NCI-H1048 (cell line): ENCODE measurements around the gene GUK1.
A peak's percentile ranks its signal among the peaks of the same experiment; 100 is the strongest.

Source experiments
- DNase-seq: peaks from one replicate; lab custom pipeline; 2025; lab: John Stamatoyannopoulos, UW

The GUK1 gene

DNA sequence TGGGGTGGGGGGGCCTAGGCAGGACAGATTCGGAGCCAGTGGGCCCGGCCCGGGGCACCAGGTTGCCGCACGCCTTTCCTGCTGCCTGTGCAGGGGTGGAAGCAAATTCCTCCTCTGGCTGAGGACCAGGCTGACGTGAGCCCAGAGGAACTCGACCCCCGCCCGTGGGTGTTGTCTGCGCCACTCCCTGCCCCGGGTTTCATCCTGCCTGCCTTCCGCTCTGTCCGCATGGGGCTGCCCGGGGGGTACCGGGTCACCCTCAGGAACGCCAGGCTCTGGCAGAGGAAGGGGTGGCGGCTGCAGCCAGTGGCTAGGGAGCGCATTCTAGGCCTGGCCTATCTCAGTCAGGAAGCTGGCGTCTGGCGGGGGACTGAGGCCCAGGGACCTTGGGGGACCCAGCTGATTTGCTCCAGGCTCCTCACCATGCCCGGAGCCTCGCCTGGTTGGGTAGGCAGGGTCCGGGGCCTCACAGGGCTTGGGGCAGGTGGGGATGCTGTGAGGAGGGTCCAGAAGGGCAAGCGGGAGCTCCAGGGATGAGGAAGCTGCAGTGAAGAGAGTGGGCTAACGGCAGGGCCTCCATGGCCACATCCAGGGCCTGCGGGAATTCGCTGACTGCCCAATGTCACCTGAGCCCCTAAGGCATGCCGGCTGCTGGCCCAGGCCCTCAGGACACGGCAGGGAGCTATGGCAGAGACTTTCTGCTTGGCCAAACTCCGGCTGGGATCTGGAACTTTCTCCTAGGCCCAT is 23.1 kb downstream of the GUK1 start:
- no peak for DNase-seq

GRCh38 chr1:228163776-228164519 is 23.9 kb downstream of the GUK1 start:
- DNase-seq: no peak

DNA sequence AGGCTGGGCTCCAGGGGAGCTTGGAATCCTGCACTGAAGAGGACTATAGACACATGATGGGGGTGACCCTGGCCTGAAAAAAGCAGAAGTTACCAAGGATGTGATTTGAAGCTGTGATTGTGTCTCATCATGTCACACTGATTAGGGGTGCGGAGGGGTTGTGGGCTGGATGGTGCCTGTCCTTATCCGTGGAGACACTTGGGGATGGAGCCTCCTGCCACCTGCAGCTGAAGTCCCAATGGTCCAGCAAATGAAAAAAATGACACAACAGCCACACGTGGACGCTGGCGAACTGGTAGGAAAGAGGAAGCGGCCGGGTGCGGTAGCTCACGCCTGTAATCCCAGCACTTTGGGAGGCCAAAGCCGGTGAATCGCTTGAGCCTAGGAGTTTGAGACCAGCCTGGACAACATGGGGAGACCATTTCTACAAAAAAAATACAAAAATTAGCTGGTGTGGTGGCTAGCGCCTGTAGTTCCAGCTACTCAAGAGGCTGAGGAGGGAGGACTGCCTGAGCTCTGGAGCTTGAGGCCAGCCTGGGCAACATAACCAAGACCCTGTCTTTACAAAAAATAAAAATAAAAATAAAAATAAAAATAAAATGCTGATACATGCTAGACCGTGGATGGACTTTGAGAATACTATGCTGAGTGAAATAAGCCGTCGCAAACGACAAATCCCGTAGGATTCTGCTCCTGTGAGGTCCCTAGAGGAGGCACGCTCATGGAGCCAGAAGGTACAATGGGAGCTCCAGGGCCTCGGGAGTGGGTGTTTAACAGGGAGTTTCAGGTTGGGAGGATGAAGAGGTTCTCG is 24.7 kb downstream of the GUK1 start:
- no peak for DNase-seq

DNA sequence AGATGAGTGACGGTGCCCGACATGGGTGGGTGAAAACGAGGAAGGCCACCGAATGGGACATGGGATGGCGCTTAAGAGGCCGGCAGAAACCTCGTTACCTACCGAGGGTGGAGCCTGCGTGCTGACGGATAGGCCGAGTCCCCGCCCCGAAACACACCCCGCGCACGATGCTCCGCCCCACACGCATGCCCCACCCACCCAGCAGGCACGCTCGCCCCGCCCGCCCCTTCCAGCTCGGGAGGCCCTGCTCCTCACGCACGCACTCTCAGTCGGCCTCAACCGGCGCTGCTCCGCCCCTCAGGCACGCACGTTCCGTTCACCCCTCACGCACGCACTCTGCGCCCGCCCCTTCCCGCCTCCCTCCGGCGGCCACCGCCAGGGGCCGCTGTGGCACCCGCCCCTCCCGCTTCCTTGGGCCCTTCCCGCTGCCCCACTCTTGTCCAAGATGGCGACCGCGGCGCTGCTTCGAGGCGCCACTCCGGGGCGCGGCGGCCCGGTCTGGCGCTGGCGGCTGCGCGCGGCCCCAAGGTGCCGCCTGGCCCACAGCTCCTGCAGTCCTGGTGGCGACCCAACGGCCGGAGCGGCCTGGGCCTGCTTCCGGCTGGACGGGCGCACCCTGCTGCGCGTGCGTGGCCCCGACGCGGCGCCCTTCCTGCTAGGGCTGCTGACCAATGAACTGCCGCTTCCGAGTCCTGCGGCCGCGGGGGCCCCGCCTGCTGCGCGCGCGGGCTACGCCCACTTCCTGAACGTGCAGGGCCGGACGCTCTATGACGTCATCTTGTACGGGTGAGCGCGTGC is 25.5 kb downstream of the GUK1 start, which contains the start of gene IBA57:
IBA57 (plus strand) TSS at position 433 of the 798 bp plus-strand sequence; CDS start at position 446, 13 bp downstream.
- DNase-seq: peak; percentile 100

GRCh38 chr1:228166170-228166936 is 26.3 kb downstream of the GUK1 start:
- DNase-seq: no peak

DNA sequence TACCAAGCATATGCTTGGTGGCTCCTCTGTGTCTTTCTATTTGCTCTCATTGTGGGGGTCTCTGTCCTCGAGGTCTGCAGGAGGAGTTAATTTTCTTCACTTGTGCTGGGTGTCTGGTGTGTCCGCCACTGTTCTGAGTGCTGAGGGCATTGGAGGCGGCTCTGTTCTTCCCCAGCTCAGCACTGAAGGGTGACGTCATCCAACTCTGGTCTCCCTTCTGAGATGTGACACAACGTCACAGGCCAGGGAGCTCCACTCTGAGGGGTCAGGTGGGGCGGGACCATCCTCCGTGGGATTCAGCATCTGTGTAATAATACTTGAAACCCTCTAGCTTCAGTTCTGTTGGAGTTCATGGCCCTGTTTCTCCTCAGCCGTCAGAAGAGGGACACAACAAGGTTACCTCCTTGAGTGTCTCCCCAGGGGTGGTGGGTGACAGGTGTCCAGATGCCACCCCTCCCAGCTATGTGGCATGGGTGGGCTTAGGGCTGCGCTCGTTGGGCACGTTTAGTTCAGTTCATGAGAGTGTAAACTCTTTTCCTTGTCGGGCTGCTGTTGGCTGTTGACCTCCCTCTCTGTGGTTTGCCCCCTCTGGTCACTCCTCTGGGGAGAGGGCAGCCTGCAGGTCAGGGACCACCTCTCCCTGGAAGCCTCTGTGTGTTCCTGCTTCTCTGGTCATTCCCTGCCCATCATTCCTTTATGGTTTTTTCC is 28.6 kb downstream of the GUK1 start:
- no peak for DNase-seq

GRCh38 chr1:228169345-228169744 is 29.3 kb downstream of the GUK1 start:
- DNase-seq: no peak

GRCh38 chr1:228170666-228171065 is 30.6 kb downstream of the GUK1 start:
- DNase-seq: no peak

DNA sequence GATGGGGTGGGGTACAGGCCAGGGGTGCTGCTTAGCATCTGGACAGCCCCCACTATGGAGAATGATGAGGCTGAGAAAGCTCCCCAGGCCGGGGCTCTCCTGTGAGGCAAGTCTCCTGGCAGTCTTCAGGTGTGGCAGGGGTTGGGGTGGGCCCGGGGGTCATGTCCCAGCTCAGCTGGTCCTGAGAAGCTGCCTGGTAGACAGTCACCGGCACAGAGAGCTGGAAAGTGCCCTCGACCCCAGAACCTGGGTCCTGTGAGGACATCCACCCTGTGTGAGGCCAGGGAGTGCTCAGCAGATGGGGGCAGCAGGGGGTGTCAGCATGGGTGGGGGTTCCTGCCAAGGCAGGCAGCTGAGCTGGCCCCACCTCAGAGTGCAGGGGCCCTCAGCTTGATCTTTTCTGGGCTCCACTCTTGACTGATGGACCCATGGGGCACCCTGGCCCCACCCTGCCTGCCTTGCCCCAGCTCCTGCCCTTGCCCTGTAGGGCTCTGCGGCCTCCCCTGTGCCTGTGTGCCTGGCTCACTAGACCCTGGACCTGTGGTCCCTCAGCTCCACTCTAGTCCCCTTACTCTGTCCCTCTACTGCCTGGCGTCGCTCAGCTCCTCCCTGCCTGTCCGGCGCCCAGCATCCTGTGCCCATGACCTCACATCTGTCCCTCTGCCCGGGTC is 31.3 kb downstream of the GUK1 start:
- no peak for DNase-seq

DNA sequence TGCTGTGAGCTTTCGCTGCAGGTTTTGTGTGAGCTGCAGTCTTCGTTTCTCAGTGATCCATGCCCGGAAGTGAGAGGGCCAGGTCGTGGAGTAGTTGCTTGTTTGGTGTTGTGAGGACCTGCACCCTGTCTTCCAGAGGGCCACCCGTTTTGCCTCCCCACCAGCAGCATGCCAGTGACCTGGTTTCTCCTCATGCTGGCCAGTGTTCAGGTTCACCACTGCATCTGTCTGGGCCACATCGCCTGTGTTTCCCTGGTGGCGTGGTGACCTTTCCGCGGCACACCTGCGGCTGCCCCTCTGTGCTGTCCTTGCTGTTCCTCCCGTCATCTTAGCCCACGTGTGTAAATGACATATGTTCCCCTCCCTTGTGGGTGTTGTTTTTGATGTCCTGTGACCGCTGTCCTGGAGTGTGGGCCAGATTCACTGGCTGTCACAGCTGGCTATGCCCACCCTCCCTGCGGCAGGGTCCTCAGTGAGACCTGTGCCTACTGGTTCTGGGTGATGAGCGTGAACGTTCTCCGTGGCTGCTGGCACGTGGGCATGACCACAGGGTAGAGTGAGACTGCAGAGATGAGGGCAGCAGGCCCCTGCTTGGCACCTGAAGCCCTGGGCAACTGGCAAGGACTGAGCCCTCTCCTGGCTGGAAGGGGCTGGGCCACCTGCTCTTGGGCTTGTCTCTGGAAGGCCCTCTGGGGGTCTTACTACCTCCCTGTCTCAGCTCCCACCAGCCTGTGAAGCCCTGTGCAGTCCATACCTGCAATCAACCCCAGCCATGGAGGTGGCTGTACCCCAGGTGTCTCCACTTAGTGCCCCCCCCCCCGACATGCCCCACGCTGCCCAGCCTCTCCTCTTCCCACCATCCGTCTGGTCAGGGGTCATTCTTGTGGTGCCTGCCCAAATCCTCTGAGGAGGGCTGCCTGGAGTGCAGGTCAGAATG is 32.8 kb downstream of the GUK1 start:
- no peak for DNase-seq

DNA sequence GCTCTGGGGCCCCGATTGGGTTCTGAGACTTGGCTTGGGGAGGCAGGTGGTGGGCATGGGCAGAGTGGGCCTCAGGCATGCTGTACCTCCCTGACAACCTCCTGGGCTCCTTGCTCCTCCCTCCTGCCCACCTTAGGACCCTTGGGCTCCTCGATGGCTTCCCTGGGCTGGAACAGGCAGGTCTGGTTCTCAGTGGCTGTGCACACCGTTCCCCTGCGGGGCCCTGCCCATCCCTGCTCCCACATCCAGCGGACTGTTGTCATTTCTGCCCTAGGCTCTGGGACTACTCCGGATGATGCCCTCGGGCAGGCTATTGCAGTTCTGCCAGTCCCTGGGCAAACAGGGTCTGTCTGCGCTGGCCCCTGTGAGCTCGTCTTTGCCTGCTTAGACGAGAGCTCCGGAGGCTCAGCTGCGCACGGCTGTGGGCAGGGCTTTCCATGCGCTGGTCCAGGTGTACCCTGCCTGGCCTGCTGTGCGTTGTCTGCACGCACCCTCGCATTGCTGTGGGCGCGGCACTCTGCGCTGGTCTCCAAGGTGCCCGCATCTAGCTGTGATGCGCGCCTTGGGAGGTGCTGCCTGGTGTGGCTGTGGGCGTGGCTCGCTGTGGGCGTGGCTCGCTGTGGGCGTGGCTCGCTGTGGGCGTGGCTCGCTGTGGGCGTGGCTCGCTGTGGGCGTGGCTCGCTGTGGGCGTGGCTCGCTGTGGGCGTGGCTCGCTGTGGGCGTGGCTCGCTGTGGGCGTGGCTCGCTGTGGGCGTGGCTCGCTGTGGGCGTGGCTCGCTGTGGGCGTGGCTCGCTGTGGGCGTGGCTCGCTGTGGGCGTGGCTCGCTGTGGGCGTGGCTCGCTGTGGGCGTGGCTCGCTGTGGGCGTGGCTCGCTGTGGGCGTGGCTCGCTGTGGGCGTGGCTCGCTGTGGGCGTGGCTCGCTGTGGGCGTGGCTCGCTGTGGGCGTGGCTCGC is 33.7 kb downstream of the GUK1 start:
- DNase-seq: peak; percentile 60

DNA sequence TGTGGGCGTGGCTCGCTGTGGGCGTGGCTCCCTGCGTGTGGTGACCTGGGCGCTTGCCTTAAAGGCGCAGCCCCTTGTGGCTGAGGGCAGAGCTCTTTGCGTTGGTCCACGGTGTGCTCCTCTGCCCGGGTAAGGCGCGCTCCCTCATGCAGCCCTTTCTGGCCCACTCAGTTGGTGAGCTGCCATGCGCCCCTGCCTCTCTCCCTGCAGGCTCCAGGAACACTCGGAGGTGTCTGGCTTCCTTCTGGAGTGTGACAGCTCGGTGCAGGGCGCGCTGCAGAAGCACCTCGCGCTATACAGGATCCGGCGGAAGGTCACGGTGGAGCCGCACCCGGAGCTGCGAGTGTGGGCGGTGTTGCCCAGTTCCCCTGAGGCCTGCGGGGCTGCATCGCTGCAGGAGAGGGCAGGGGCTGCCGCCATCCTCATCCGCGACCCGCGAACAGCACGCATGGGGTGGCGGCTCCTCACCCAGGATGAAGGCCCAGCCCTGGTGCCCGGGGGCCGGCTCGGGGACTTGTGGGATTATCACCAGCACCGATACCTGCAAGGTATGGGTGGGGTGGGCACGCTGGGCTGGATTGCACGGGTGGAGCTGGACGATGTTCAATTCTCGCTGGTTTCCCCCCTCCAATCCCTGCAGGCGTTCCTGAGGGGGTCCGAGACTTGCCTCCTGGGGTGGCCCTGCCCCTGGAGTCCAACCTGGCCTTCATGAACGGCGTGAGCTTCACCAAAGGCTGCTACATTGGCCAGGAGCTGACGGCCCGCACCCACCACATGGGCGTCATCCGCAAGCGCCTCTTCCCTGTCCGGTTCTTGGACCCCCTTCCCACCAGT is 34.6 kb downstream of the GUK1 start:
- DNase-seq: peak; percentile 64

DNA sequence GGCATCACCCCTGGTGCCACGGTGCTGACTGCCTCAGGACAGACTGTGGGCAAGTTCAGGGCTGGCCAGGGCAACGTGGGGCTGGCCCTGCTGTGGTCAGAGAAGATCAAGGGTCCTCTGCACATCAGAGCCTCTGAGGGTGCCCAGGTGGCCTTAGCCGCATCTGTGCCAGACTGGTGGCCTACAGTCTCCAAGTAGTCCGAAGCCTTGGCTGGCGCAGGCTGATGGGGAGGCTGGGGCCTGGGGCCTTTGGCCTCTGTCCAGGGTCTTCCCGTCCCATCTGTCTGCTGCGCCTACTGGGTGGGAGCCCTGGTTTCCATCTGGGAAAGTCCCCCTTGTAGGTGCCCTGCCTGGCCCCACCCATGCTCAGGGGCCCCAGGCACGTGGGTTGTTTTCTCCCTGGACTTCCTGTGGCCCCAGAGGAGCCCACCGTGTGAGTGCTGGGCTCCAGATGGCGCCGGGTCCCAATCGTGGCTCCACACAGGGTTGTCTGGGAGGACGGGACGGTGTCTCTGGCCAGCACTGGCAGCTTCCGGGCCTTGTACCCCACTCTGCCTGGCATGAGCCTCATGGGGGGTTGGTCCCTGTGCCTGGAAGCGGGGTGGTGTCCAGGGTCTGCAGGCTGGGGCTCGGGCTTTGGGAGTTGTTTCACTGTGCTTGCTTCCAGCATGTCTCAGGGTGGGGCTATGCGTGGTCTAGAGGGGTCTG is 35.4 kb downstream of the GUK1 start:
- DNase-seq: no peak

- DNase-seq: no peak
Observed at GRCh38 chr1:228176024-228176395, 35.9 kb downstream of the GUK1 start.

DNA sequence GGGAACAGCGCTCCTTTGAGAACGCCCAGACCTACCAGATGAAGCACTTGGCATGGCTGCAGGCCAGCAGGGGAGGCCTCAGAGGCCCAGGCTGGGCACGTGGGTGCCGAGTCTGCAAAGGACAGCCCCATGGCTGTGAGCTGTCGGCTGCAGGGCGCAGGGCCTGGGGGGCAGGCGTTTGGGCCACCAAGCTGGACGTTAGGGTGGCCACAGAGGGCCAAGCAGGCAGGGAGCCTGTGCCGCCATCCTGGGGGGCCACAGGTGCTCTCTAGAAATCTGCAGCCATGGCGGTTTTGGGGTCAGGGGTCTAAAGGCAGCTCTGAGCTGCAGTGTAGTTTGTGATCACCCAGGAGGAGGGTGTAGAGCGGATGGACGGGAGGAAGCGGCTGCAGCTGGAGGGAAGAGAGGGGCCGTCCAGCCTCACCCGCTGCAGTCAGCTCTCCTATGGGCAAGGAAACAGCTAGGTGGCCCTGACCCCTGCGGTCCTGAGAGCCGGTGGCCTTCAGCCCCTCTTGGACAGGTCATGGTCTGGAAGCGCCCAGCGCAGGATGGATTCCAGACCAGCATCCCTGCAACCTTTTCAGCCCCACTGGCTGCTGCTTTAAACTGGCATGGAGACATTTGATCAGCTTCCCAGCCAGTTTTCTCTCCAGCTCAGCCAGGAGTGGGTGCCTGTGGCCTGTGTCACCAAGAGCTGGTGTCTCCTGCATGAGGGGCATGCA is 36.5 kb downstream of the GUK1 start:
- DNase-seq: no peak

DNA sequence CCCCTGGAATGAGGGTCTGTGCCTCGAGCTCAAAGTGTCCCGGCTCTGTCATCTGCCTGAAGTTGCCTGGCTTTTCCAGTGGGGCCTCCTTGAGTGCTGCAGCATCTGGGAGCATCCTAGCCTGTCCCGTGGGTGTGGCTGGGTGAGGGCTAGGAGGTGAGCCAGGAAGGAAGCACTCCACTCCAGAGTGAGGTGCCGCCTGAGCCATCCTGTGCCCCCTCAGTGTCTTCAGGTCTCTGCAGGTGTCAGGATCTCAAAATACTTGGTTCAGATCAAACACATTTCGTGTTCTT is 37.0 kb downstream of the GUK1 start:
- no peak for DNase-seq
